K562 (cell line): Measurements from ENCODE around the gene COPS6.

Source experiments
- SIN3A ChIP-seq, 2 experiments: fragments of 150-350 bp in 1 of 2; IDR thresholded peaks; 2 replicates each; pipeline ENCODE4 v1.6.1; 2011 to 2016; ENCODE audit warnings: borderline replicate concordance in 2 of 2, low read depth in 2 of 2, low read length in 2 of 2, mild to moderate bottlenecking in 2 of 2, moderate library complexity in 2 of 2; ENCODE audit not compliant: control insufficient read depth in 1 of 2
- SP1 ChIP-seq: sonication (generic); formaldehyde crosslinking; IDR thresholded peaks from 2 replicates; pipeline ENCODE4 v1.8.1; 2022; ENCODE audit warnings: mild to moderate bottlenecking, missing genetic modification reagents
- ZNF146 ChIP-seq: IDR thresholded peaks from one replicate; pipeline ENCODE4 v1.6.1; 2018; ENCODE audit warnings: missing compliant biosample characterization; ENCODE audit not compliant: unreplicated experiment
- ZNF232 ChIP-seq: sonication (generic); formaldehyde crosslinking; IDR thresholded peaks from 2 replicates; pipeline ENCODE4 v1.8.0; 2022; ENCODE audit warnings: mild to moderate bottlenecking, missing genetic modification reagents

GRCh38 chr7:100122067-100122466 is 33.3 kb downstream of the COPS6 start:
- TF ChIP-seq ZNF232: no peak
- no peak for TF ChIP-seq SIN3A (IDR thresholded peaks at IDR 0.05; ENCODE audit: borderline replicate concordance in 2 of 2, control insufficient read depth in 1 of 2, low read depth in 2 of 2, low read length in 2 of 2)
- no peak for TF ChIP-seq SP1 (CRISPR knock-in tag)
- TF ChIP-seq ZNF146 (CRISPR knock-in tag): no peak
